Effector memory CD8-positive, alpha-beta T cell (primary cell): ENCODE data around the gene IL25.
"Not testable (repeated sequence)": the region's sequence is repeated elsewhere in the genome, so short reads cannot be mapped to it uniquely, and the experiment has no call there.

ENCODE experiments used
- ATAC-seq: fragments of 150-1000 bp; cut with Tn5 transposase; replicated peaks from 2 replicates; pipeline ENCODE4 v1.10.0; 2021; ENCODE audit warnings: mild to moderate bottlenecking, moderate library complexity
- DNase-seq, 3 experiments: peaks; one replicate each; pipeline ENCODE4 v3.0.0; 2021
- H3K27ac Mint-ChIP-seq, 2 donors: one replicate each; pipeline ENCODE4 v1.8.0; 2022; ENCODE audit warnings: mild to moderate bottlenecking in 2 of 2, mixed read lengths in 2 of 2, moderate library complexity in 2 of 2
- H3K27me3 Mint-ChIP-seq, 2 donors: one replicate each; pipeline ENCODE4 v1.8.0; 2022; ENCODE audit warnings: mixed read lengths in 2 of 2
- H3K36me3 Mint-ChIP-seq: one replicate; pipeline ENCODE4 v1.8.0; 2022; ENCODE audit warnings: mild to moderate bottlenecking, moderate library complexity, mixed read lengths; ENCODE audit not compliant: insufficient read depth
- H3K4me1 Mint-ChIP-seq, 2 donors: one replicate each; pipeline ENCODE4 v1.8.0; 2022; ENCODE audit warnings: low read depth in 2 of 2, mixed read lengths in 2 of 2
- H3K4me3 Mint-ChIP-seq, 2 donors: one replicate each; pipeline ENCODE4 v1.8.0; 2022; ENCODE audit warnings: mild to moderate bottlenecking in 2 of 2, mixed read lengths in 2 of 2, moderate library complexity in 2 of 2
- H3K9me3 Mint-ChIP-seq, 2 donors: one replicate each; pipeline ENCODE4 v1.8.0; 2022; ENCODE audit warnings: mixed read lengths in 2 of 2

Gene IL25

DNA sequence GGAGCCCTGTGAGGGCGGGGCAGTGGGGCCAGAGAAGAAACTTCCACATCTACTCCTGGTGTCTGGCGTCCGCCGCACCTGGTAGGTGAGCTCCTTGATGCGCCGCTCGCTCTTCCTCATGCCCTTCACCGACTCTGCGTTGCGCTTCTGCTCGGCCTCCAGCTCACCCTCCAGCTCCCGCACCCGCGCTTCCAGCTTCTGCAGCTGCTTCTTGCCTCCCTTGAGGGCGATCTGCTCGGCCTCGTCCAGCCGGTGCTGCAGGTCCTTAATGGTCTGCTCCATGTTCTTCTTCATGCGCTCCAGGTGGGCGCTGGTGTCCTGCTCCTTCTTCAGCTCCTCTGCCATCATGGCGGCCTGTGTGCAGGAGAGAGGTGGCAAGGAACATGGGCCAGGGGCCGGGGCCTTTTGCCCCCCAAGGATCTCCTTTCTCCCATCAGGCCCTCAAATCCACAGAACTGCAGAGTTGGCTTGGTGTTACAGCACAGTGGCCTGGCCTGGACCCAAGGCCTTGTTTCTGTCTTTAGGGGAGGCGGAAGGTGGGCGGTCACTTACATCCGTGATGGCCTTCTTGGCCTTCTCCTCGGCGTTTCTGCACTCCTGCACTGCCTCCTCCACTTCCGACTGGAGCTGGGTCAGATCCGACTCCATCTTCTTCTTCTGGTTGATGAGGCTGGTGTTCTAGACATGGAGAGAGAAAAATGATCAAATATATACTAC lies 11.9 kb downstream of the IL25 start:
- Mint-ChIP-seq H3K27ac (no peak overlapping the region), H3K27me3 (peaks cover 56 to 64% of the 10 kb centered on the region in 2 donors), H3K4me1 (no peaks in the 10 kb centered on the region), H3K36me3 (peaks cover under 1% of the 10 kb centered on the region), H3K4me3 (no peak overlapping the region), H3K9me3 (no peaks in the 10 kb centered on the region)
- no peak for ATAC-seq
- DNase-seq: no peak

DNA sequence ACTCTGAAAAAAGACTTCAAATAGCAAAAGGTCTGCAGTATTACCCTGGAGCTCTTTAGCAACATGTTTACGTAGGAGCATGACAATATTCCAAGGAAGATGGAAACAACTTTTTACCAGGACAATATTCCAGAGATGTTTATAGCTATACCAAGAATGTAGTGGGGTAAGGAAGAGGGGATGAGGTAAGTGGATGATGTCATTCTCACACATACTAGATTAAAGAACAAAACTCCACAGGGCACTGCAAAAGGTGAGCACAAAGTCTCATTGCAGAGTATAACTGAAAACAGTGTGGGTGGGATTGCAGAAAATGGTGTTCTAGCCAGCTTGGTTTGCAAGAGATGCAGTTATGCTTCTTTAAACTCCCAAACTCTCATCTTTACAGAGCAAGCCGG lies 12.6 kb downstream of the IL25 start:
- Mint-ChIP-seq H3K27ac (no peak overlapping the region), H3K4me3 (no peak overlapping the region), H3K4me1 (no peaks in the 10 kb centered on the region), H3K36me3 (peaks cover 2% of the 10 kb centered on the region), H3K27me3 (peaks cover 61 to 64% of the 10 kb centered on the region in 2 donors), H3K9me3 (no peaks in the 10 kb centered on the region)
- no peak for DNase-seq
- no peak for ATAC-seq

DNA sequence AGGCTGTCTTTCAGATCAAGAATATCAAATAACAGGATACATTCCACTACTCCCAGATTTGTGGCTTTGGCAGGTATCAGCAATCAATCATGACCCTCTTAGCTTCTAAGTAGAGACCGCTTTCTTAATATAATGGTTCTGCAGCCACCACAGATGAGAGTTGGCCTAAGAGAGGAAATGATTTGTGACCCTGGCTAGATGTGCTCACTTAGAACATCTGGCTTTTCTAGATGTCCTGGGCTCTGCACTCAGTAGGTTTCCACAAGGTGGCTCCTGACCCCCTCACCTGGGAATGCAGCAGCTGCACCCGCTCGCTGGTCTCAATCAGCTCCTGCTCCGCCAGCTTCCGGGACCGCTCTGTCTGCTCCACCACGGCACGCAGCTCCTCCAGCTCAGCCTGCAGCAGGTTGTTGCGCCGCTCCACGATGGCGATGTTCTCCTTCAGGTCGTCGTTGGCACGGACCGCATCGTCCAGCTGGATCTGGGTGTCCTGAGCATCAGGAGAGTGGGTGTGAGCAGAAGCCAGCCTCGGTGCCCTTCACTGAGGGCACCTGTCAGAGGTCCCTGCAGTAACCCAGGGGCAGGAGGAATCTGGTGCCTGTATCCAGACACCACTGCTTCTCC lies 13.1 kb downstream of the IL25 start:
- Mint-ChIP-seq H3K4me3 (no peak overlapping the region), H3K9me3 (no peaks in the 10 kb centered on the region), H3K27me3 (peaks cover 58 to 64% of the 10 kb centered on the region in 2 donors), H3K36me3 (peaks cover 2% of the 10 kb centered on the region), H3K27ac (no peak overlapping the region), H3K4me1 (no peaks in the 10 kb centered on the region)
- ATAC-seq: no peak
- DNase-seq: no peak

DNA sequence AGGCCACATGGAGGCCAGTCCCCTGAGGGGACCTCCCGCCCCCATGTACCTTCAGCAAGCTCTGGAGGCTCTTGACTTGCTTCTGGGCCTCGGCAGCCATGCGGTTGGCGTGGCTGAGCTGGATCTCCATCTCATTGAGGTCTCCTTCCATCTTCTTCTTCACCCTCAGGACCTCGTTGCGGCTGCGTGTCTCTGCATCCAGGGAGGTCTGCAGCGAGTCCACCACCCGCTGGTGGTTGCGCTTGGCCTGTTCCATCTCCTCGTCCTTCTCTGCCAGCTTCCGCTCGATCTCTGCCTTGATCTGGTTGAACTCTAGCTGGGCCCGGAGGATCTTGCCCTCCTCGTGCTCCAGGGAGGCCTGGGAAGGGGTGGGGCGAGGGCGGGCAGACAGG lies 13.7 kb downstream of the IL25 start:
- not testable (repeated sequence) for H3K9me3 Mint-ChIP-seq, H3K36me3 Mint-ChIP-seq, H3K4me3 Mint-ChIP-seq, H3K27ac Mint-ChIP-seq, ATAC-seq, DNase-seq, H3K4me1 Mint-ChIP-seq
- H3K27me3 Mint-ChIP-seq: peaks cover 54 to 64% of the 10 kb centered on the region in 2 donors

DNA sequence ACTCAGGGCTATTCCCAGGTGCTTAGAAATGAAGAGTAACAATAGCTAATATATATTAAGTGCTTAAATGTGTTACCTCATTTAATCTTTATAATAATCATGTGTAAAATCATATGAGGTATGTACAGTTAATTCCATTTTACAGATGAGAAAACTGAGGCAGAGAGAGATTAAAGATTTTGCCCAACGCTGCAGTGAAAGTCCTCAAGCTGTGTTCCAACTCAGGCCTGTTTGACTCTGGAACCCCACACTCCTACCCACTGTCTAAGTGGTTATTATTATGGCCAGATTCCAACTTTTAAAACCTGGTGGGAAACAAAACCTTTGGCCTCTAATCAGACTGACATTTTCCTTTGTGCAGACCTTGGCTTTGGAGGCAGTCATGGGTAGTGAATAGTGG lies 14.4 kb downstream of the IL25 start:
- Mint-ChIP-seq H3K4me1 (no peaks in the 10 kb centered on the region), H3K4me3 (no peak overlapping the region), H3K27me3 (peaks cover 48 to 57% of the 10 kb centered on the region in 2 donors), H3K27ac (no peak overlapping the region), H3K9me3 (no peaks in the 10 kb centered on the region), H3K36me3 (peaks cover 2% of the 10 kb centered on the region)
- DNase-seq: no peak
- no peak for ATAC-seq

DNA sequence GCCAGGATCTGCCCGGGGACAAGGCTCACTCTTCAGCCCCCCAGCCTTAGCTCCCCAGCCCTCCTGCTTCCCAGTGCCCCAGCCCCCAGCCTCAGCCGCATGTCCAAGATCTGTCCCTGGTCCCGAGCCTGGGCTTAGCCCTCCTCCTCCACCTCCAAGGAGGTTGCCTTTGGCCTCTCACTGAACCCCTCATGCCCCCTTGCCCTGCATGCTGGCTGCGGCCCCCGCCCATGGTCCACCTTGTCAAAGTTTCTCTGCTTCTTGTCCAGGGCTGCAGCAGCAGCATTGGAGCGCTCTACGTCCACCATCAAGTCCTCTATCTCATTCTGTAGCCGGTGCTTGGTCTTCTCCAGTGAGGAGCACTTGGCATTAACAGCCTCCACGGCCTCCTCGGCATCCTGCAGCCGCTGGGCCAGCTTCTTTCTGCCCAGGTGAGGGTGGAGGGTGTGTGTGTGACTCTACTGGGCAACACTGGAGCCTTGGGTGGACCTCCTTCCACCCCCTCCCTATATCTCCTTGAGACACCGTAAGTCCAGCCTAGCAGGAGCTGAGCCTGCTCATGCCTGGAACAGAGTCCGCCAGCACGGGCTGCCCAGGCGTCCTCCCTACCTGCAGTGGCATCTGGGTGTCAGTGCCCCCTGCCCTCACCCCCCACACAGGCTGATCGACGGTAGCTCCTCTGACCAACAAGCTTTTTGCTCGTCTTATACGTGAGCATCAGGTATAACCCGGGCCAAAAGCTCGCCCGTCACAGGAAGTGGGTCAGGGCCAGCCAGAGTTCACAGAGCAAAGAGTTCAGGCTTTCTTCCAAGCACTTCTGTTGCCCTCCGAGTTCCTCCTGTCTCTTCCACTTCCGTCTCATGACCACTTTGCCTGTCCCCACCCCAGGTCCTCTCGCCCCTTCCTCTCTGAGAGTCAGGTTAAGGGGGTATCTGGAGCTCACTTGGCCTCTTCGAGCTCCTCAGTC lies 15.6 kb downstream of the IL25 start:
- Mint-ChIP-seq H3K4me3 (no peak overlapping the region), H3K27me3 (peaks cover 45 to 56% of the 10 kb centered on the region in 2 donors), H3K36me3 (peaks cover 2% of the 10 kb centered on the region), H3K9me3 (no peaks in the 10 kb centered on the region), H3K27ac (peak overlapping the region in 1 of 2 donors; percentile 44), H3K4me1 (no peaks in the 10 kb centered on the region)
- DNase-seq (no peak), ATAC-seq (no peak)

DNA sequence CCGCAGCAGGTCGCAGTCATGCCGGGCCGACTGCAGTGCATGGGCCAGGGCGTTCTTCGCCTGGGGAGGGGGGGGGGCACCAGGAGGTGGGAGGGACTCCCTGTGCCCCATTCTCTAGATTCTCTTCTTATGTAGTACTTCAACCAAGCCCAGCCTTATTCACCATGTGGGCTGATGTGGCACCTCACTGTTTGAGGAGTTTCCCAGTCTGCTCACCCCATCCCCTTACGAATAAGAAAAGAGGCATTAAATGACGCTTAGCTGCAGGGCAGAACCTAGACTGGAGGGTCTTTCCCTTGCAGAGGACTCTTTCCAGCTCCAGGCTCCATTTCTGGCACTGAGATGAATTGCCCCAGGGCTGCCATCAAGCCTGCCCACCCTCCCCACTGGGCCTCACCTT lies 16.4 kb downstream of the IL25 start:
- DNase-seq (no peak), ATAC-seq (no peak)
- Mint-ChIP-seq H3K4me3 (no peak overlapping the region), H3K27ac (no peak overlapping the region), H3K36me3 (peaks cover 2% of the 10 kb centered on the region), H3K9me3 (no peaks in the 10 kb centered on the region), H3K4me1 (no peaks in the 10 kb centered on the region), H3K27me3 (peaks cover 52 to 62% of the 10 kb centered on the region in 2 donors)

DNA sequence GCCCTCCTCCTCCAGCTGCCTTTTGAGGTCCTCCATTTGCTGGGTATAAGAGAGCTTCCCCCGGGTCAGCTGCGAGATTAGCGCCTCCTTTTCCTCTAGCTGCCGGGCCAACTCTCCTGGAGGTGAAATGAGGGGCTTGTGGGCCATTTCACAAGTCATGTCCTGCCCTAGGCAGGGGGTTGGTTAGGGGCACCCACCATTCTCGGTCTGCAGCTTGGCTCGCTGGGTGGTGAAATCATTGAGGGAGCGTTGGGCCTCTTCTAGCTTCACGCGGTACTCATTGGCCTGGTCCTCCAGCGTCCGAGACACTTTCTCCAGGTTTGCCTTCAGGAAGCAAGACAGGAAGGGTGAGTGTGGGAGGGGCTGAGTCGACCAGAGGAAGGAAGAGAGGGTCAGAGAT lies 16.8 kb downstream of the IL25 start:
- H3K9me3 Mint-ChIP-seq: no peaks in the 10 kb centered on the region
- ATAC-seq (no peak), DNase-seq (no peak)
- no peak overlapping the region for H3K27ac Mint-ChIP-seq
- H3K4me3 Mint-ChIP-seq: no peak overlapping the region
- H3K27me3 Mint-ChIP-seq: peaks cover 51 to 63% of the 10 kb centered on the region in 2 donors
- H3K36me3 Mint-ChIP-seq: peaks cover 2% of the 10 kb centered on the region
- no peaks in the 10 kb centered on the region for H3K4me1 Mint-ChIP-seq

DNA sequence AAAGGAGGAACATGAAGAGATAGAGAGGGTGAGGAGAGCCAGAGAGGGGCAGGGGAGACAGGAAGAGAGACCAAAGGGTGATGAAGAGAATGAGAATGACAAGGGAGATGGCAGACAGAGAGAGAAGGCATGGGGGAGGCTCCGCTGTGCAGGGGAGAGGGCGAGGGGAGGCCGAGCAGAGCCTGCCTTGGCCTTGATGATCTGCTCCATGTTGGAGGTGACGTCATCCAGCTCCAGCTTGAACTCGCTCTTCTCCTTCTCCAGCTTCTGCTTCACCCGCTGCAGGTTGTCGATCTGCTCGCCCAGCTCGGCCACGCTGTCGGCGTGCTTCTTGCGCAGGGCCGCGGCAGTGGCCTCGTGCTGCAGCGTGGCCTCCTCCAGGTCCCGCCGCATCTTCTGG lies 17.3 kb downstream of the IL25 start:
- not testable (repeated sequence) for H3K4me1 Mint-ChIP-seq, ATAC-seq, DNase-seq, H3K36me3 Mint-ChIP-seq, H3K9me3 Mint-ChIP-seq, H3K4me3 Mint-ChIP-seq, H3K27ac Mint-ChIP-seq
- peaks cover 47 to 63% of the 10 kb centered on the region in 2 donors for H3K27me3 Mint-ChIP-seq

DNA sequence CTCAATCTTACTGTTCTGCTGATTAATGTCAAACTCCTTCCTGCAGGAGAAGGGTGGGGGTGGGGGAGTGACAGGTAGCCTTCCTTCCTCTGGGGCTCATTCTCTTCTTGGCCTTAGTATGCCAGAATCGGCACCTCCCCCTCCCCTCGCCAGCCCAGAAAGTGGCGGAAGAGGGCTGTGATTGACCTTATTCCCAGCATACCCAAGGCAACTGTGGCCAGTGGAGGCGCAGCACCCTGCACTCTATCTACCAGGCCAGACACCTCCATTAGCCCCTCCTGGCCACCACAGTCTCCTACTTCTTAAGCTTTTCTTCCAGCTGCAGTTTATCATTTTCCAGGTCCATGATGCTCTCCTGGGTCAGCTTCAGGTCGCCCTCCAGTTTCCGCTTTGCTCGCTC lies 20.0 kb downstream of the IL25 start:
- H3K4me1 Mint-ChIP-seq: no peaks in the 10 kb centered on the region
- no peak overlapping the region for H3K4me3 Mint-ChIP-seq
- H3K27ac Mint-ChIP-seq: no peak overlapping the region
- H3K27me3 Mint-ChIP-seq: peaks cover 44 to 59% of the 10 kb centered on the region in 2 donors
- DNase-seq: no peak
- H3K36me3 Mint-ChIP-seq: peaks cover 2% of the 10 kb centered on the region
- no peak for ATAC-seq
- no peaks in the 10 kb centered on the region for H3K9me3 Mint-ChIP-seq

DNA sequence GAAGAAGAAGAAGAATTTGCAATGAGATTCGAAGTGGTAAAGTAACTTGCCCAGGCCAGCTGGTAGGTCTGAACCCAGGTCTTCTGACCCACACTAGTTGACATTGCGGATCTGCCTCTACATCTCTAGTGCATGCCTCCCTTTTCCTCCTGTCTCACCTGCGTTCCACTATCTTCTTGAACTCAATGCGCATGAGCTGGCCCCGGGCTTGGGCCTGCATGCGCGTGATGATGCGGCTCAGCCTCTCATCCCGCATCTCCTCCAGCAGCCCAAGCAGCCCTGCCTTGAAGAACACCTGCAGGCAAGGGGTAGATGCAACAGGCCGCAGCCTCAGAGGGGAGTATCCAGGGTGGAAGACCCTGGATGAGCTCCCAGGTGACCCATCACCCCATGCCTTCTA lies 23.5 kb downstream of the IL25 start:
- Mint-ChIP-seq H3K27ac (no peak overlapping the region), H3K4me1 (no peaks in the 10 kb centered on the region), H3K9me3 (no peaks in the 10 kb centered on the region), H3K36me3 (no peaks in the 10 kb centered on the region), H3K4me3 (no peak overlapping the region), H3K27me3 (peaks cover 29 to 44% of the 10 kb centered on the region in 2 donors)
- no peak for DNase-seq
- no peak for ATAC-seq

DNA sequence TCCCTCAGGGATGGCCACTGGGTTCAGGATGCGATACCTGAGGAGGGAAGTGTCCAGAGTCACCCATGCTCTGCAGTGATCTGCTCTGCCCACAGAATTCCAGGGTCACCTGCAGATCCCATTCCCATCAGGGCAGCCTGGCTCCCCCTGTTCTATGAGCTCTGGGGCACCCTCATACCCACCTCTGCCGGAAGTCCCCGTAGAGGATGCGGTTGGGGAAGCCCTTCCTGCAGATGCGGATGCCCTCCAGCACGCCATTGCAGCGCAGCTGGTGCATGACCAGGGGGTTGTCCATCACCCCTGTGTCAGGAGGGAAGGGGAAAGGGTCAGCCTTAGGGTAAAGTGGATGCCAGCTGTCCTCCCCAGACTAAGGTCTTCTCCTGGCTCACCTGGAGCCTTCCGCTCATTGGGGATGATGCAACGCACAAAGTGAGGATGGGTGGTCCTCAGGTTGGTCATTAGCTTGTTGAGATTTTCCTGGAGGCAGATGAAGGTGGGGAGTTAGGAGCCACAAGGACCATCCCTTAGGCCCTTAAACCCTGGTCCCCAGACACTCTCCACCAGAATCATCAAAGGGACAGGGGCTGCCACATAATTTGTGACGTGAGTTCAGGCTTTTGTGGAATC lies 24.3 kb downstream of the IL25 start:
- DNase-seq: no peak
- Mint-ChIP-seq H3K27me3 (peaks cover 29 to 44% of the 10 kb centered on the region in 2 donors), H3K4me3 (no peak overlapping the region), H3K9me3 (no peaks in the 10 kb centered on the region), H3K36me3 (no peaks in the 10 kb centered on the region), H3K4me1 (no peaks in the 10 kb centered on the region), H3K27ac (no peak overlapping the region)
- no peak for ATAC-seq

DNA sequence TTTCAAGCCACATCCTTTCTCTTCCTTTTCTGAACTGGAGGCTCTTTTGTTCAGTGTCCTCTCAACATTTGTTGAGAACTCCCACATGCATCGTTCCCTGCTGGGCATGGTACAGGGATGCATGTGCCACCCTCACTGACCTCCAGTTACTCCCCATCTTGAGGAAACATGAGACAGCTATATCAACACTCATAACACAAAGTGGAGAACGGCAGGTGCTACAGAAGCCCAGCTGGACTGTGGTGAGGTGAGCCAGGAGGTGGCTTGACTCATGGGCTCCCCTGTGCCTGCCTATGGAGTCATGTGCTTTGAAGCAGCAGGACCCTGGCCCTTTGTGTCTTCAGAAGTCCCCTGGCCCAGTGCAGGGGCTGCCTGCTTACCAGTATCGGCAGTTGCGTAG lies 25.7 kb downstream of the IL25 start:
- Mint-ChIP-seq H3K4me3 (no peak overlapping the region), H3K27me3 (peaks cover 27 to 46% of the 10 kb centered on the region in 2 donors), H3K4me1 (no peaks in the 10 kb centered on the region), H3K9me3 (no peaks in the 10 kb centered on the region), H3K27ac (no peak overlapping the region), H3K36me3 (no peaks in the 10 kb centered on the region)
- DNase-seq (no peak), ATAC-seq (no peak)
